Colonic mucosa (tissue), 4 donors: ENCODE data around the gene LINC00237. TPM values are rescaled to one million over a fixed set of nuclear protein-coding genes. Genes with fewer than 3 reads are reported as not detected.

Experiments used
- DNase-seq: peaks from one replicate; pipeline ENCODE4 v3.0.0-alpha.2; 2020
- H3K27ac ChIP-seq: fragments of 200-600 bp; one replicate; pipeline ENCODE4 v1.8.0; 2021
- H3K27me3 ChIP-seq: fragments of 200-600 bp; one replicate; pipeline ENCODE4 v1.8.0; 2021
- H3K36me3 ChIP-seq: fragments of 200-600 bp; one replicate; pipeline ENCODE4 v1.8.0; 2021
- H3K4me1 ChIP-seq: fragments of 200-600 bp; one replicate; pipeline ENCODE4 v1.8.0; 2021; ENCODE audit warnings: mild to moderate bottlenecking
- H3K4me3 ChIP-seq: fragments of 200-600 bp; one replicate; pipeline ENCODE4 v1.8.0; 2021
- H3K9ac ChIP-seq, 2 donors: one replicate each; pipeline ENCODE4 v1.7.0; 2013; ENCODE audit warnings: control low read depth in 2 of 2, low read depth in 2 of 2, low read length in 2 of 2
- H3K9me3 ChIP-seq: fragments of 200-600 bp; one replicate; pipeline ENCODE4 v1.8.0; 2021
- intact Hi-C: fragments of 100-400 bp; cut with DNase I; formaldehyde crosslinking; loops from one replicate; pipeline ENCODE4 v1.14.1; 2022
- total RNA-seq, 2 donors: library from RNA; stranded (reverse); fragmentation: NEBNext Ultra II Directional in 1 of 2; extraction: Animal tissue kit (Norgen Biotek cat#: 25700) in 1 of 2; gene quantifications; one replicate each; pipeline ENCODE4 v1.2.1, GENCODE V29; 2021
- TF ChIP-seq, protein P1 (sequence below): fragments of 200-600 bp; IDR thresholded peaks from one replicate; pipeline ENCODE4 v1.8.0; 2022; ENCODE audit warnings: antibody characterized with exemption, mild to moderate bottlenecking
- donor health status: healthy.
- donor health status: DM: no; HTN: no; CAD: no.
- donor health status: DM: no; HTN: no; CAD: no.

The LINC00237 gene
- total RNA-seq, 2 donors from 2014 or later, result not detected

DNA sequence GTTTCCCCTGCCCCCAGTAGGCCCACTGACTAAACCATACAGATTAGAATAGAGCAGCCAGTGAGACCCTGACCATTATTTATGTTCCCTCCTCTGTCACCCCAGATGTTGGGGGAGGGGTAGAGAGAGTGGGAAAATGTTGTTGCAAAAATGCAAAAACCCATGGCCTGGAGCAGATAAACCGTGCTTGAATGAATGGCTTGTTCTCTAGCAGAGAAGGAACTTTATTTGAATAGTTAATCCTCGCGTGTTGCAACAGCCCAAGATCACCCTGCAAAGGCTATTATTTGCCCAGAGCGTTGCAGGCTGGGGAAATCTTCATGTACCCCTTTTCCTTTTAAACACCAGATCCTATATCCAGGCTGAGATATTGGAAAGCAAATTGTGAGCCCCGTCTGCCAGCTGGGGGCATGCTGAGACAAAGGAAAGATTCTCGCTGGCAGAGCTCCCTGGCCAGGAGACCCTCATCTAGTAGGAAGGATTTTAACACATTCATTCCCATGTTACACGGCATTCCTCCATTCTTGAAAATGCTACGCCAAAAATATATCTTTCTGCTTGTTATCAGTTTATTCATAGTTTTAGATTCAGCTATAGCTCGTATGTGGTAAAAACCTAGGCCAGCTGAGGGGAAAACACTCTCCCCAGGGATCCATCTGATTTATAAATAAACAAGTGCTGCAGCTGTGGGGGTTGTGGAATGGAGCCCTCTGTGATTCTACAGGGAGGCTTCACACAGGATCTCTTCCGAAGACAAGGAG, 53.0 kb downstream of the LINC00237 start:
- Histone ChIP-seq H3K27ac (no peak overlapping the region), H3K4me3 (no peak overlapping the region), H3K4me1 (no peaks in the 10 kb centered on the region), H3K9me3 (no peaks in the 10 kb centered on the region), H3K27me3 (no peaks in the 10 kb centered on the region), H3K9ac (no peak overlapping the region), H3K36me3 (no peaks in the 10 kb centered on the region)
- TF ChIP-seq, protein P1, sequence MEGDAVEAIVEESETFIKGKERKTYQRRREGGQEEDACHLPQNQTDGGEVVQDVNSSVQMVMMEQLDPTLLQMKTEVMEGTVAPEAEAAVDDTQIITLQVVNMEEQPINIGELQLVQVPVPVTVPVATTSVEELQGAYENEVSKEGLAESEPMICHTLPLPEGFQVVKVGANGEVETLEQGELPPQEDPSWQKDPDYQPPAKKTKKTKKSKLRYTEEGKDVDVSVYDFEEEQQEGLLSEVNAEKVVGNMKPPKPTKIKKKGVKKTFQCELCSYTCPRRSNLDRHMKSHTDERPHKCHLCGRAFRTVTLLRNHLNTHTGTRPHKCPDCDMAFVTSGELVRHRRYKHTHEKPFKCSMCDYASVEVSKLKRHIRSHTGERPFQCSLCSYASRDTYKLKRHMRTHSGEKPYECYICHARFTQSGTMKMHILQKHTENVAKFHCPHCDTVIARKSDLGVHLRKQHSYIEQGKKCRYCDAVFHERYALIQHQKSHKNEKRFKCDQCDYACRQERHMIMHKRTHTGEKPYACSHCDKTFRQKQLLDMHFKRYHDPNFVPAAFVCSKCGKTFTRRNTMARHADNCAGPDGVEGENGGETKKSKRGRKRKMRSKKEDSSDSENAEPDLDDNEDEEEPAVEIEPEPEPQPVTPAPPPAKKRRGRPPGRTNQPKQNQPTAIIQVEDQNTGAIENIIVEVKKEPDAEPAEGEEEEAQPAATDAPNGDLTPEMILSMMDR, result no peak
- DNase-seq, result no peak
- intact Hi-C loops, result no loop called here

DNA sequence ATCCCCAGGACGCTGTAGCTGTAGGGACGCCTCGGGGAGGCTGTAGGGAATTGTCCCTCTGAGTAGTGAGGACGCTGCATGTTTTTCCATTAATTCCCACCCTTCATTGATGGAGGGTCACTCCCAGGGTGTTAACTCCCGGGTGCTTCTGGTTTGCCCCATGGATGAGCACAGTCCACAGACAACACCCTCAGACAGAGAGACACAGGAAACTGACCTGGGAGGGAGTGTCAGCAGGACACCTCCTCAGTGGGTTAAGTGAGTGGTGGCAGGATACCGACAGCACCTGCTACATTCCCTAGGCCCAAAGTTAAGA, 53.5 kb downstream of the LINC00237 start:
- intact Hi-C loops, result no loop called here
- TF ChIP-seq, protein P1, result no peak

DNA sequence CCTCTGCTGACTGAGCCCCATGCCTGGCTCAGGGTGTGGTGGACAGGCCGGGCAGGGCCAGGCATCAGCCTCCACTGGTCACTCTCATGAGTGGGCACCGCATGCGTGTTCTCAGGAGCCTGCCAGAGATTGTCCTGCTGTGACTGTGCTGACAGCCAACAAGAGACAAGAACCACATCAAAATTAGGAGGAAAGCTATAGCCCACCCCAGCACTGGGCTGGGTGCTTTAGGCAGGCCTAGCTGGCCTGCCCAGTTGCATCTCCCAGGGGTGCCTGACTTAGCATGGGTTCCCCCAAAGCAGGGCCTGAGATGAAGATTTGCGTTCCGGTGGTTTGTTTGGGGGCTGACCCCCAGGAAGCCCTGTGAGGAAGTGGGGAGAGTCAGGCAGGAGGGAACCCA, 53.9 kb downstream of the LINC00237 start:
- Histone ChIP-seq H3K9ac (no peak overlapping the region), H3K9me3 (no peaks in the 10 kb centered on the region), H3K27me3 (no peaks in the 10 kb centered on the region), H3K27ac (no peak overlapping the region), H3K4me3 (no peak overlapping the region), H3K36me3 (no peaks in the 10 kb centered on the region), H3K4me1 (no peaks in the 10 kb centered on the region)
- DNase-seq, result no peak
- intact Hi-C loops, result no loop called here
- TF ChIP-seq, protein P1, result no peak

More for the DNA sequence above, 53.5 kb downstream of the LINC00237 start:
- DNase-seq, result no peak
- no peak overlapping the region for H3K27ac ChIP-seq
- H3K9ac ChIP-seq, result no peak overlapping the region
- no peaks in the 10 kb centered on the region for H3K9me3 ChIP-seq
- no peak overlapping the region for H3K4me3 ChIP-seq
- H3K4me1 ChIP-seq, result no peaks in the 10 kb centered on the region
- H3K36me3 ChIP-seq, result no peaks in the 10 kb centered on the region
- no peaks in the 10 kb centered on the region for H3K27me3 ChIP-seq

DNA sequence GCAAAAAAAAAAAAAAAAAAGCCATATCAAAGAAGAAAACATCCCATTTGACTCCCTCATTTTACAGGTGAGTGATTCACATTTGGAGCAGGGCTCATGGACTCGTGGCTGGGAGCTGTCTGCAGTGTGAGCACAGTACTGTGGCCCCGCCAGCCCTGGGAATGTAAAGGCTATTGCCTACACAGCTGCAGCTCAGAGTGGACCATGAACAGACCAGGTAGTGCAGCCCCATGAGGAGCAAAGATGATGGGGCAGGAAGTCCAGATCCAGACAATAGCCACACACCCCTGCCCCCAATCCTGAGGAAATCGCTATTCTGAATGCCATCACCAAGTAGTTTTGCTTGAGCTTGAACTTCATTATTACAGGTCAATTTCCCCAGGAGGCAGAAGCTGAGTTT, 55.4 kb downstream of the LINC00237 start:
- Histone ChIP-seq H3K27me3 (no peaks in the 10 kb centered on the region), H3K4me3 (no peak overlapping the region), H3K9me3 (no peaks in the 10 kb centered on the region), H3K4me1 (no peaks in the 10 kb centered on the region), H3K27ac (no peak overlapping the region), H3K36me3 (no peaks in the 10 kb centered on the region), H3K9ac (no peak overlapping the region)
- intact Hi-C loops, result no loop called here
- no peak for DNase-seq
- TF ChIP-seq, protein P1, result no peak

DNA sequence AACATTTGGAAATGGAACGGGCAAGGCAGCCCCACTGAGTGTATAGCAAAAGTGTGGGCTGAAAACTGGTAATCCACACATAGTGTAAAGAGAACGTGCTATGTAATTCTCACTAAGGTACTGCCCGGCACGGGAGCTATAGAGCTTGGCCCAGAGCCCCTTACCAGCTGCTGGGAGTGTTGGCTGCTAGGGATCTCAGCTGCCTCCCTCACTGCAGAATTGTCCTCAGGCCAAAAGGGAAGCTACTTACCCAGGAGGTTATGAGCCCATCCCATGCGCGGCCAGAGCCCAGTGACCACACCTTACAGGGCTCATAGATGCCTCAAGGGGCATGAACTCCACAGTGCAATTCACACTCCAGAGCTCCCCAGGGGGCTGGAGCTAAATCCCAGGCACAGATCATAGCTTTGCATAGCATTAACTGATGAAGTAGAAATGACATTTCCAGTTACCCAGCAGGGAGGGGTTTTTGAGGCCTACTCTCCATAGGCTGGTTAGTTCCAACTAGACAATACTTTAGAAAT, 56.8 kb downstream of the LINC00237 start:
- TF ChIP-seq, protein P1, result no peak
- Histone ChIP-seq H3K27me3 (no peaks in the 10 kb centered on the region), H3K4me3 (no peak overlapping the region), H3K4me1 (no peaks in the 10 kb centered on the region), H3K9ac (no peak overlapping the region), H3K9me3 (no peaks in the 10 kb centered on the region), H3K27ac (no peak overlapping the region), H3K36me3 (no peaks in the 10 kb centered on the region)
- intact Hi-C loops, result loop anchor here (10.0 kb wide), 1 partner anchor 455 kb away; no protein-coding TSS in a partner anchor
- DNase-seq, result no peak
